ENCODE measurements around the gene EFHC1.

- TF ChIP-seq, protein P1, sequence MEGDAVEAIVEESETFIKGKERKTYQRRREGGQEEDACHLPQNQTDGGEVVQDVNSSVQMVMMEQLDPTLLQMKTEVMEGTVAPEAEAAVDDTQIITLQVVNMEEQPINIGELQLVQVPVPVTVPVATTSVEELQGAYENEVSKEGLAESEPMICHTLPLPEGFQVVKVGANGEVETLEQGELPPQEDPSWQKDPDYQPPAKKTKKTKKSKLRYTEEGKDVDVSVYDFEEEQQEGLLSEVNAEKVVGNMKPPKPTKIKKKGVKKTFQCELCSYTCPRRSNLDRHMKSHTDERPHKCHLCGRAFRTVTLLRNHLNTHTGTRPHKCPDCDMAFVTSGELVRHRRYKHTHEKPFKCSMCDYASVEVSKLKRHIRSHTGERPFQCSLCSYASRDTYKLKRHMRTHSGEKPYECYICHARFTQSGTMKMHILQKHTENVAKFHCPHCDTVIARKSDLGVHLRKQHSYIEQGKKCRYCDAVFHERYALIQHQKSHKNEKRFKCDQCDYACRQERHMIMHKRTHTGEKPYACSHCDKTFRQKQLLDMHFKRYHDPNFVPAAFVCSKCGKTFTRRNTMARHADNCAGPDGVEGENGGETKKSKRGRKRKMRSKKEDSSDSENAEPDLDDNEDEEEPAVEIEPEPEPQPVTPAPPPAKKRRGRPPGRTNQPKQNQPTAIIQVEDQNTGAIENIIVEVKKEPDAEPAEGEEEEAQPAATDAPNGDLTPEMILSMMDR (conservative IDR thresholded peaks at IDR 0.05; ENCODE audit: low read length) = no peak
- TF ChIP-seq EZH2phosphoT487 (IDR thresholded peaks at IDR 0.05; ENCODE audit: borderline replicate concordance) = no peak
These were observed 128.2 kb downstream of the EFHC1 start for GRCh38 chr6:52548353-52548713.

Data from Loucy (cell line).